ENCODE measurements around the gene ADGRA1.
"Not testable (repeated sequence)": the region's sequence is repeated elsewhere in the genome, so short reads cannot be mapped to it uniquely, and the experiment has no call there.

The ADGRA1 gene

GRCh38 chr10:133052076-133052475, 35.6 kb upstream of the ADGRA1 start:
- Histone ChIP-seq H3K9me3 (no peaks in the 10 kb centered on the region), H3K4me3 (ENCODE audit: low read depth, low read length) (no peak overlapping the region), H3K27me3 (peaks cover 13% of the 10 kb centered on the region), H3K36me3 (no peaks in the 10 kb centered on the region), H3K4me1 (no peaks in the 10 kb centered on the region)
- TF ChIP-seq CTCF (IDR thresholded peaks at IDR 0.05; ENCODE audit: low read depth, low read length): no peak
- DNase-seq: no peak

- H3K4me1 ChIP-seq; H3K36me3 ChIP-seq; H3K9me3 ChIP-seq; H3K4me3 ChIP-seq (ENCODE audit: low read depth, low read length); H3K27me3 ChIP-seq; DNase-seq: not testable (repeated sequence)
Observed at GRCh38 chr10:133053527-133054133, 34.1 kb upstream of the ADGRA1 start.

- Histone ChIP-seq H3K9me3 (no peaks in the 10 kb centered on the region), H3K4me3 (ENCODE audit: low read depth, low read length) (no peak overlapping the region), H3K36me3 (no peaks in the 10 kb centered on the region), H3K27me3 (no peaks in the 10 kb centered on the region), H3K4me1 (no peaks in the 10 kb centered on the region)
- no peak for DNase-seq
- TF ChIP-seq CTCF (IDR thresholded peaks at IDR 0.05; ENCODE audit: low read depth, low read length): no peak
Observed at GRCh38 chr10:133055470-133055869, 32.3 kb upstream of the ADGRA1 start.

GRCh38 chr10:133056001-133056400, 31.7 kb upstream of the ADGRA1 start:
- no peaks in the 10 kb centered on the region for H3K27me3 ChIP-seq
- TF ChIP-seq CTCF (IDR thresholded peaks at IDR 0.05; ENCODE audit: low read depth, low read length): no peak
- no peaks in the 10 kb centered on the region for H3K36me3 ChIP-seq
- H3K4me1 ChIP-seq: no peaks in the 10 kb centered on the region
- H3K9me3 ChIP-seq: no peaks in the 10 kb centered on the region
- DNase-seq: no peak
- no peak overlapping the region for H3K4me3 ChIP-seq (ENCODE audit: low read depth, low read length)

GRCh38 chr10:133056651-133057178, 31.0 kb upstream of the ADGRA1 start:
- DNase-seq: no peak

GRCh38 chr10:133058331-133059092, 29.2 kb upstream of the ADGRA1 start:
- no peak overlapping the region for H3K4me3 ChIP-seq (ENCODE audit: low read depth, low read length)
- H3K36me3 ChIP-seq: no peaks in the 10 kb centered on the region
- no peaks in the 10 kb centered on the region for H3K27me3 ChIP-seq
- no peak for DNase-seq
- H3K4me1 ChIP-seq: no peaks in the 10 kb centered on the region
- no peaks in the 10 kb centered on the region for H3K9me3 ChIP-seq
- TF ChIP-seq CTCF (IDR thresholded peaks at IDR 0.05; ENCODE audit: low read depth, low read length): no peak

More at GRCh38 chr10:133056651-133057178, 31.0 kb upstream of the ADGRA1 start:
- H3K36me3 ChIP-seq: no peaks in the 10 kb centered on the region
- H3K9me3 ChIP-seq: no peaks in the 10 kb centered on the region
- no peak overlapping the region for H3K4me3 ChIP-seq (ENCODE audit: low read depth, low read length)
- H3K4me1 ChIP-seq: no peaks in the 10 kb centered on the region
- H3K27me3 ChIP-seq: no peaks in the 10 kb centered on the region
- no peak for TF ChIP-seq CTCF (IDR thresholded peaks at IDR 0.05; ENCODE audit: low read depth, low read length)

Data from BE2C (cell line).